Activated CD8-positive, alpha-beta memory T cell treated with anti-CD3 and anti-CD28 coated beads for 1 hour (primary cell): Measurements from ENCODE around the gene AREG.

Experiments
- DNase-seq, 2 donors: peaks; one replicate each; pipeline ENCODE4 v3.0.0-alpha.2; 2020; ENCODE audit warnings: low read depth in 1 of 2; ENCODE audit errors: extremely low read depth in 1 of 2

AREG gene

GRCh38 chr4:74431113-74431826 is 13.7 kb upstream of the AREG start:
- DNase-seq, result no peak

DNA sequence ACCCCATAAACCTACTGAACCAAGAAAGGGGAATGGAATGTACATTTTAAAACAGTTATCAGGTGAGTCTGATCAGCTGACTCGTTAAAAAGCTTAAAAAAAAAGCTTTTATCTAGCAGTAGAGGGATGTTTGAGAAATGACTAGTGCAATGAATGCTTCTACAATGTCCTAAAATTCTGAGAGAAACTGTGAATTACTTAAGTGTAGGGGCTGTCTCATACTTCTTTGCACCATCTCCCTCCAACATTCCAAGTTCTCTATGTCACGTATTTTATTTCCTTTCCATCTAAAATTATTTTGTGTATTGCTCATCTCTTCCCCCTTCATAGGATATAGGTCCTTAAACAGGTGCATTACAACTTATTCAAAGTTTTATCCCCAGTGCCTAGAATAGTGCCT is 11.9 kb upstream of the AREG start:
- DNase-seq, result no peak

DNA sequence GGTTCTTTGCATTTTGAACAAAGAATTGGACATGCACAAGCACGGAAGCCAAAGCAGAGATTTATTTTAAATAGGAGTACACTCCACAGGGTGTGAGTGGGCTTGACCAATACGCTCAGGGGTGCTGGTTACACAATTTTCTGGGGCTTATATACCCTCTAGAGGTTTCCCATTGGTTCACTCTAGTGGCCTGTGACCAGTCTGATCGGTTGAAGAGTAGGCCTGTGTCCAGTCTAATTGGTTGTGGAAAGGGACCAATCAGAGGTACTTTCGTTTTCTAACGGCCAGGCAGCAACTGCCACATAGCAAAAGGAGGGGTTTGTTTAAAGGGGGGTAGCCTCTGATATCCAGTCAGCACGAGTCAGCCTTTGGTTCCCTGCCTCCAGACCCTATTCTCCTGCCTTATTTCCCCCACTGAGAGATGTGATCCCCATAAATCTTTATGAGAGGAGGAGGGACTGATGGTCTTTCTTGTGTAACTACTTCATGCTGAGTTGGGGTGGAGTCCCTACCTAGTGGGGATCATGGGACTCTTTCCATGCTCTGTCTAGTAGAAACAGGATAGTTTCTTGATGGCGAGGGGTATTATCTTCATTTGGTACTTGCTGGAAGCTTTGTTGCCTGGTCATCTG is 11.3 kb upstream of the AREG start:
- no peak for DNase-seq

DNA sequence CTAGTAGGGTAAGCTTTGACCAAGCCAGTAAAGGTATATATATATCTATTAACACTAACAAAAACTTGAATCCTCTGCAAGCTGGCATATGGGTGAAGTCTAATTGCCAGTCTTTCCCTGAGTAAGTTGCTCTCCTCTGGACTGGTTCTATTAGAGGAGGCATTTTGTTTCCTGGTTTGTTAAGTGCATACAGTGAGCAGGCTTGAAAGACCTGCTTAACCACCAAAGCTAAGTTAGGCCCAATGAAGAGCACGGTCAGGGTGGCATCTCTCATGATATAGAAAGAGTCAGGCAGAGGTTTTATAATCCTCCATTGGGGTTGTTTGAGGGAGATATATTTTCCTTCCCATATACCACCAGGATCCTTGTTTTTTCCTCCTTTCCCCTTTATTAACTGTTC is 9.6 kb upstream of the AREG start:
- DNase-seq, result no peak

GRCh38 chr4:74437866-74438265 is 7.1 kb upstream of the AREG start:
- DNase-seq, result no peak

- DNase-seq, result no peak
These were observed 6.3 kb upstream of the AREG start for GRCh38 chr4:74438661-74439060.

- no peak for DNase-seq
These were observed 5.0 kb upstream of the AREG start for GRCh38 chr4:74439952-74440351.

DNA sequence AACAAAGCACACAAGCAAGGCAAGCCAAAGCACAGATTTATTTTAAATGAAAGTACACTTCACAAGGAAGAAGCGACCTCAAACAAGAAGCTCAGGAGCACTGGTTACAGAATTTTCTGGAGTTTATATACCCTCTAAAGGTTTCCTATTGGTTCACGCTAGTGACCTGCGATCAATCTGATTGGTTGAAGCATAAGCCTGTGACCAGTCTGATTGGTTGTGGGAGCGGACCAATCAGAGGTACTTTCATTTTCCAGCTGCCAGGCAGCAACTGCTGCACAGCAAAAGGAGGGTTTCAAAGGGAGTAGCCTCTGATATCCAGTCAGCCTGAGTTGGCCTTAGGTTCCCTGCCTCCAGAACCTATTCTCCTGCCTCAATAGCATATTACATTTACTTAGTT is 4.6 kb upstream of the AREG start:
- DNase-seq, result no peak

DNA sequence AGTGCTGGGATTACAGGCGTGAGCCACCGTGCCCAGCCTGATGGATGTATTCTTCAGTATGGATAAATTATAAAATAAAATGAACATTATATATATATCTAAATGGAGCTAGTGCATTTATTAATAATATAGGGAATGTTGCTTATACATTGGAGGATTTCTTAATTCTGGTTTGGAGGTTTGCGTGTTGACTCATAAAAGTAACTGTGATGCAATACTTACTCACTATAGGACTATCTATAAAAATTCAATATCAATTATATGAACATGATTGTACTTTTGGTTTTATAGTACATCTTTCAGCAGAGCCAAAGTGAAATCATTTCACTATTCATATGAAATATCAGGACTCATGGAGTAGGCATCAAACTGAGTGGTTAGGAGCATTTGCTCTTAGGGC is 3.2 kb upstream of the AREG start:
- DNase-seq, result no peak

- no peak for DNase-seq
These were observed 1.4 kb downstream of the AREG start for GRCh38 chr4:74446193-74446868.

GRCh38 chr4:74446896-74447295 is 2.0 kb downstream of the AREG start:
- no peak for DNase-seq

GRCh38 chr4:74447636-74448233 is 2.8 kb downstream of the AREG start:
- no peak for DNase-seq

- no peak for DNase-seq
These were observed 4.8 kb downstream of the AREG start for GRCh38 chr4:74449571-74450297.

- DNase-seq, result no peak
These were observed 5.4 kb downstream of the AREG start for GRCh38 chr4:74450298-74450683.

- no peak for DNase-seq
These were observed 6.3 kb downstream of the AREG start for GRCh38 chr4:74451214-74451661.

DNA sequence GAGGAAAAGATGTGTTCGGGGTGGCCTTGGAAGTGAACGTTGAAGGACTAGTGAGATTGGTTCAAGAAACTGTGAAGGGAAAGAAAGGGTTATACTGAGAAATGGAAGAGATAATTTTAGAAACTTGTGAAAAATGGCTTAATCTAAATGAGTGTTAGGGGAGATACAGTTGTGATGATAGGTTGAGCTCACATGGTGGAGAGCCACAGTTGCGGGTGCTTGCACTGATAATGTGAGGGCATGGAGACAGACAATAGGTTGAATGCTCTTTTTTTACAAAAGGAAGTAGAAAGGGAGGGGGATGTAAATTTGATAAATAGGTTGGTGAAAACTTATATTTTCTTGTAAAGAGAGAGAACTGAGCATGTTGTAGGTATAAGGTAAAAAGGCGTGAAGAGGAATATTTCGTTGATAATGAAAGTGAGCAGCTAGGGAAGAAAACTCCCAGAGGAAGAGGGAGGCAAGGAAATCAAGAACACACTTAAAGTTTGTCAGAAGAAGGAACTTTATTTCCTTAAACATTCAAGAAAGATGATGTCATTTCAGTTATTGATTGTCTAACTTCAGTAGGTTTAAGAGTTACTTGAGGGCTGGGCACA is 8.2 kb downstream of the AREG start:
- no peak for DNase-seq

- DNase-seq, result no peak
These were observed 9.2 kb downstream of the AREG start for GRCh38 chr4:74453829-74454742.

GRCh38 chr4:74455361-74456055 is 10.6 kb downstream of the AREG start:
- no peak for DNase-seq
